GM23338 (cell line): Measurements from ENCODE around the gene KLK10.

Experiments
- EZH2 ChIP-seq: fragments of 200-600 bp; sonication (generic); IDR thresholded peaks from one replicate; pipeline ENCODE4 v1.8.0; 2017; ENCODE audit warnings: antibody characterized with exemption, mild to moderate bottlenecking, low read depth; ENCODE audit not compliant: unreplicated experiment
- TF ChIP-seq, protein P1 (sequence below), 2 experiments: fragments of 200-600 bp in 1 of 2; sonication (generic) in 1 of 2; conservative IDR thresholded peaks; 2 replicates each; pipeline versions ENCODE4 v1.5.1 to v1.6.1; 2016 to 2017; ENCODE audit warnings: antibody characterized with exemption in 2 of 2, low read depth in 2 of 2, mild to moderate bottlenecking in 2 of 2, moderate library complexity in 1 of 2

DNA sequence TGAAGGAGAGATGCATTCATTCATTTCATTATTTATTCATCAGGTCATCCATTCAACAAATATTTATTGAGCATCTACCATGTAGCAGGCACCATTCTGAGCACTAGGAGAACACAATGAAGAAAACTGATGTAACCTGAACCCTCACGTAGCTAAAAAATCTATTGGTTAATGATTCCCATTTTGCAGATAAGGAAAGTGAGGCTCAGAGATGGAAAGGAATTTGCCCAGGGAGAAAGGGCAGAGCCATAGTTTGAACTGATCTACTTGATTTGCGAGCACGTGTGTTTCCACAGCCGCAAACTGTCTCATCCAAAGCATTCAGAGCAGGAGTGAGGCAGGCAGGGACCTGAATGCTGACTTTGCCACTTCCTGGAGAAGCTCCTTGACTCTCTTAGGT, 20.8 kb downstream of the KLK10 start:
- TF ChIP-seq, protein P1, sequence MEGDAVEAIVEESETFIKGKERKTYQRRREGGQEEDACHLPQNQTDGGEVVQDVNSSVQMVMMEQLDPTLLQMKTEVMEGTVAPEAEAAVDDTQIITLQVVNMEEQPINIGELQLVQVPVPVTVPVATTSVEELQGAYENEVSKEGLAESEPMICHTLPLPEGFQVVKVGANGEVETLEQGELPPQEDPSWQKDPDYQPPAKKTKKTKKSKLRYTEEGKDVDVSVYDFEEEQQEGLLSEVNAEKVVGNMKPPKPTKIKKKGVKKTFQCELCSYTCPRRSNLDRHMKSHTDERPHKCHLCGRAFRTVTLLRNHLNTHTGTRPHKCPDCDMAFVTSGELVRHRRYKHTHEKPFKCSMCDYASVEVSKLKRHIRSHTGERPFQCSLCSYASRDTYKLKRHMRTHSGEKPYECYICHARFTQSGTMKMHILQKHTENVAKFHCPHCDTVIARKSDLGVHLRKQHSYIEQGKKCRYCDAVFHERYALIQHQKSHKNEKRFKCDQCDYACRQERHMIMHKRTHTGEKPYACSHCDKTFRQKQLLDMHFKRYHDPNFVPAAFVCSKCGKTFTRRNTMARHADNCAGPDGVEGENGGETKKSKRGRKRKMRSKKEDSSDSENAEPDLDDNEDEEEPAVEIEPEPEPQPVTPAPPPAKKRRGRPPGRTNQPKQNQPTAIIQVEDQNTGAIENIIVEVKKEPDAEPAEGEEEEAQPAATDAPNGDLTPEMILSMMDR (conservative IDR thresholded peaks at IDR 0.05; ENCODE audit: low read depth in 2 of 2), result no peak
- no peak for TF ChIP-seq EZH2
